GM19099 (cell line): ENCODE measurements around the gene TTC21B.

Source experiments
- POLR2A ChIP-seq: IDR thresholded peaks from 3 replicates; pipeline ENCODE4 v1.6.1; 2011; ENCODE audit warnings: low read depth; ENCODE audit not compliant: insufficient read length; ENCODE audit errors: extremely low read depth

Gene TTC21B

GRCh38 chr2:165950438-165950837 lies 3.1 kb downstream of the TTC21B start:
- no peak for TF ChIP-seq POLR2A

- no peak for TF ChIP-seq POLR2A
Observed at GRCh38 chr2:165941827-165942226, 11.7 kb downstream of the TTC21B start.

GRCh38 chr2:165938237-165938636 lies 15.3 kb downstream of the TTC21B start:
- no peak for TF ChIP-seq POLR2A

GRCh38 chr2:165933211-165933910 lies 20.2 kb downstream of the TTC21B start:
- TF ChIP-seq POLR2A, result no peak

- TF ChIP-seq POLR2A, result no peak
Observed at GRCh38 chr2:165927774-165928173, 25.8 kb downstream of the TTC21B start.

GRCh38 chr2:165927353-165927752 lies 26.2 kb downstream of the TTC21B start:
- no peak for TF ChIP-seq POLR2A

- no peak for TF ChIP-seq POLR2A
Observed at GRCh38 chr2:165924946-165925345, 28.6 kb downstream of the TTC21B start.

DNA sequence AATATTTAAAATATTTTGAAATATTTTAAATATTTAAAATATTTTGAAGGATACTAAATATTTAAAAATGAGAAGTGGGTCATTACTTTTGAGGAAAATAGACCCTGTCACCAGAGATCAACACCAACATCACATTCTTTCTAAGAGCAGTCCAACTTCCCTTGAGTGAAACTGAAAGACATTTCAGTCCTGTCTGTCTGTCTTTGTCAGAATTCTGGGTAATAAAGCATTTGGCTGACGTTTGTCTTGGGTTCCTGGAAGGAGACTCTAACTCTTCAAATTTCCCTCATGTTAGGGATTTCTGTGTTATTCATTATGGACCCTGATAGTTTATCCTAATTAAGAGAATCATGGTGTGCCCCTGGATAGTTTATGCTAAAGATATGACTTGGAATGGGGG lies 32.8 kb downstream of the TTC21B start:
- TF ChIP-seq POLR2A, result no peak

DNA sequence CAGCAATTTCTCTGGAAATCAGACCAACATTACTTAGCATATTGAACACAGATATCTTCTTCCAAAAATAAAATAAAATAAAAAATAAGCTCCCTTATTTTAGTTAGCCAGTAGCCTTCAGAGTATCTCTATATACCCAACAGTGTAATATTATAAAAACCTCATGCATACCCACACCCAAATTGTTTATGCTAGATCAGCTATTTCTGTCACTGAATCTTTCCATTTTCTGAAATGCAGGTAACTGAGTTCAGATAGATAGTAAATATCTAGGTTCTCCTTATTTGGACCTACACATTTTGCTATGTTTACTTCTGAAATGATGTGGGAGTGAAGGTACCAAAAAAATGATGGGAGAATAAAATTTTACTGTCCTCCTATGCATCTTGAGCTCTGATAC lies 39.9 kb downstream of the TTC21B start:
- TF ChIP-seq POLR2A, result no peak

- no peak for TF ChIP-seq POLR2A
Observed at GRCh38 chr2:165911981-165912380, 41.6 kb downstream of the TTC21B start.

- no peak for TF ChIP-seq POLR2A
Observed at GRCh38 chr2:165911231-165911630, 42.3 kb downstream of the TTC21B start.

GRCh38 chr2:165909466-165909865 lies 44.1 kb downstream of the TTC21B start:
- TF ChIP-seq POLR2A, result no peak

DNA sequence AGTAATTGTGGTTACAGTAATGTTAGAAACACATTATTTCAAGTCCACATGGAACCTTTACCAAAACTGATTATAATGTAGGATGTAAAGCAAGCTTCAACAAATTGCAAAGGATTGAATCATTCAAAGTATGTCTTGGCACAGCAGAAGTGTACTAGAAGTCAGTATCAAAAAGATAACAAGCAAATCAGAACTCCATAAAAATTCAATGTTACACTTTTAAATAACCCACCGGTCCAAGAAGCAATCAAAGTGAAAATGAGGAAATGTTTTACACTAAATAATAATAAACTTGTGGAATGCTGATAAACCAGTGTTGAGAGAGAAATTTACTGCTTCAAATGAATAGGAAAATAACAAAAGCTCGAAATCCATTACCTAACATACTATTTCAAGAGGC lies 47.7 kb downstream of the TTC21B start:
- TF ChIP-seq POLR2A, result no peak

- TF ChIP-seq POLR2A, result no peak
Observed at GRCh38 chr2:165905269-165905668, 48.3 kb downstream of the TTC21B start.

DNA sequence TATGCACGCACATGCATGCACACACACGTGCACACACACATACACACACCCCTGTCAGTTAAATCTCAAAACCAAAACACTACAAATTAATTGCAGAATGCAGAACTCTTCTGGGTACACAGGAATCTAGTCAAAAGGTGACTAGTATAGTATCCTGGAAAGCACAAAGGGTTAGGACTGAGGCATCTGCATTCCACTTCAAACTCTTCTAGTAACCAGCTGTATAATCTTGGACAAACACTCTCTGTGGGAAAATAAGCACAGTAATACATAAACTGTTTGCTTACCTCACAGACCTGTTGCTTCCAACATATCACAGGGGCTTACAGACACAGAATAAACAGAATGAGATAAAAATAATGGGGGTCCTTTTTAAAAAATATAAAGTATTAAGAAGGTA lies 49.1 kb downstream of the TTC21B start:
- no peak for TF ChIP-seq POLR2A

GRCh38 chr2:165903406-165903805 lies 50.2 kb downstream of the TTC21B start:
- TF ChIP-seq POLR2A, result no peak

DNA sequence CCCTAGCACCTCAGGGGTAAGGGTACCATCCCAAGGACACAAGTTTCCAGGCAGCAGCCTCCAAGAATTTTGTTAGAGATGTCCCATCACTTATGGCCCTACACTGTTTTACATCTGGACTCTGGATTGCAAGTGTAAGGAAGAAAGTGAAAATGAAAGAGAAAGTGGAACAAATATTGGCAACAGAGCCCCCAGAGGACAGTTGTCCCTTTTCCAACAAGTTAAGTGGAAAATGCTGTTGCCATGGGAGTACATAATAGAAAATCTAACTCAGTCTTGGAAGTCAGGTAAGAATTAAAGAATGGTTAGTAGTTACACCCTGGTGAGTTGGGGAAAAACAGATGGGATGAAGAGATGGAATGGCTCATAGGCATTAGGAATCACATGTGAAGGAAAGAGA lies 50.6 kb downstream of the TTC21B start:
- TF ChIP-seq POLR2A, result no peak
